NCI-H2107 treated with DMSO at 0.1 percent for 48 hours (cell line): ENCODE measurements around the gene TBC1D25.

Experiments used
- DNase-seq: peaks from one replicate; lab custom pipeline; 2025; ENCODE audit not compliant: unreplicated experiment; lab: John Stamatoyannopoulos, UW

Gene TBC1D25

DNA sequence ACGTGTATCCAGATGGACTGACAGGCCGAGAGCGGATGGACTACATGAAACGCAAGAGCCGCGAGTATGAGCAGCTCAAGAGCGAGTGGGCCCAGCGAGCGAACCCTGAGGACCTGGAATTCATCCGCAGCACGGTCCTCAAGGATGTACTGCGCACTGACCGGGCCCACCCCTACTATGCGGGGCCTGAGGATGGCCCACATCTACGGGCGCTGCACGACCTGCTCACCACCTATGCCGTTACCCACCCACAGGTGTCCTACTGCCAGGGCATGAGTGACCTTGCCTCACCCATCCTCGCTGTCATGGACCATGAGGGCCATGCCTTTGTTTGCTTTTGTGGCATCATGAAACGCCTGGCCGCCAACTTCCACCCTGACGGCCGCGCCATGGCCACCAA lies 20.1 kb downstream of the TBC1D25 start:
- DNase-seq = no peak

DNA sequence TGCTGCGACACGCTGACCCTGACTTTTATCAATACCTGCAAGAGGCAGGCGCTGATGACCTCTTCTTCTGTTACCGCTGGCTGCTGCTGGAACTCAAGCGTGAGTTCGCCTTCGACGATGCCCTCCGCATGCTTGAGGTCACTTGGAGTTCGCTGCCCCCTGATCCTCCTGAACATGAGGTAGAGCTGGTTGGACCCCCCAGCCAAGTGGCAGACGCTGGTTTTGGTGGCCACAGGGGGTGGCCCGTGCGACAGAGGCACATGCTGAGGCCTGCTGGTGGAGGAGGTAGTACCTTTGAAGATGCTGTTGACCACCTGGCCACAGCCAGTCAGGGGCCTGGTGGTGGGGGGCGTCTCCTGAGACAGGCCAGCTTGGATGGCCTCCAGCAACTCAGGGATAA lies 20.5 kb downstream of the TBC1D25 start:
- DNase-seq = no peak

GRCh38 chrX:48560681-48561080 lies 21.2 kb downstream of the TBC1D25 start:
- DNase-seq = no peak

GRCh38 chrX:48569958-48570357 lies 30.4 kb downstream of the TBC1D25 start:
- DNase-seq = no peak

- DNase-seq = peak; percentile 77
These were observed 34.3 kb downstream of the TBC1D25 start for GRCh38 chrX:48573690-48574269.

DNA sequence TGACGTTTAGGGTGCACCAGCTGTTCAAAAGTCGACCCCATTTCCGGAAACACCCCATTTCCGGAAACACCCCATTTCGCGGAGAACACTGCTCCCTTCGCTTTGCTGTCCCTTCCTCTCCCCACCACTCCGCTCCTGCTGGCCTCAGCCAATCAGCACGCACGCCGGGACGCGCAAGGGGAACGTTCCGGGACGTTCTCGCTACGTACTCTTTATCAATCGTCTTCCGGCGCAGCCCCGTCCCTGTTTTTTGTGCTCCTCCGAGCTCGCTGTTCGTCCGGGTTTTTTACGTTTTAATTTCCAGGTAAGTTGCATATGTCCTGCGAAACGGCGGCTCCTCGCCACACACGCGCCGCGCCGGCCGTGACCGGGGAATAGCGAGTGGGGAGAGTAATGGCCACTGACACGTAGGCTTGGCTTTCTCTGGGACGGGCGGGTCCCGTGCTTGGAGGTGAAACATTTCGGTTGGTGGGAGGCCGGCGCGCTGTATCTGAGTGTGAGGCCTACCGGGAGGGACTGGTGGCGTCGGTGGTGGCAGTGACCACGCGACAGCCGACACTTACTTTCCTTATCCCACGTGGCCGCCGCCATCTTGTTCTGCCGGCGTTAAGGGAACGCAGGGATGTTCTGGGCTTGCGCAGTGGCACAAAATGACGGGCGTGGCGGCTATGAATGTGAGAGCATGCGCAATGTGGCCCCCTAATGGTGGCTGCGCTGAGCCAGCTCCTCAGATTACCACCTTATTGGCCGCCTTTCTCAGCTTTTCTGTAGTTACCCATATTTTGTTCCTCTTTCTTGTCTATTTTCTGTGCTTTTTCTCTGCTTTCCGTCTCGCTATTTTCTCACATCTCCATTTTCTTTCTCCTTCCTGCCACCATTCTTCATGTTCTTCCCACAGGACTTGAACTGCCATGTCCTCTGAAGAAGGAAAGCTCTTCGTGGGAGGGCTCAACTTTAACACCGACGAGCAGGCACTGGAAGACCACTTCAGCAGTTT lies 35.1 kb downstream of the TBC1D25 start, which contains the start of gene RBM3:
Gene RBM3, plus strand, starts transcription at position 215 of the 997 bp plus-strand sequence. Its CDS starts 697 bp downstream, at position 912.
- peak; percentile 96 for DNase-seq

DNA sequence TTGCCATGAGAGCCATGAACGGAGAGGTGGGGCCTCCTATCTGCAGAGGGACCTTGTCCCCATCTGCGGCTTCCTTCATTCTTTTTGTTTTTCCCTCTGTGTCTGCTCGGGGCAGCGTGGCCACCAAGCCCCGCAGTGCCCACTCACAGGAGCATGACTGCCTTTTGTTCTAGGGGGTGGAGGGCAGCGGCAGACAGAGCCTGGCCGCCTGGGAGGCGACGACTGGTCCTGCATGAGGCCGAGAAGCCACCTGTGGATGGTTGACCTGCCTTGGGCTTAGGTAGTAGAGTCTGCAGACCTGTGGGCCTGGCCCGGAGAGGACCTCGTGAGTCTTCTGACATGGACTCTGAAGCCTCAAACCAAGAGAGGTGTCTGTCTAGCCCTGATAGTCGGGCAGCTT lies 36.1 kb downstream of the TBC1D25 start:
- no peak for DNase-seq

DNA sequence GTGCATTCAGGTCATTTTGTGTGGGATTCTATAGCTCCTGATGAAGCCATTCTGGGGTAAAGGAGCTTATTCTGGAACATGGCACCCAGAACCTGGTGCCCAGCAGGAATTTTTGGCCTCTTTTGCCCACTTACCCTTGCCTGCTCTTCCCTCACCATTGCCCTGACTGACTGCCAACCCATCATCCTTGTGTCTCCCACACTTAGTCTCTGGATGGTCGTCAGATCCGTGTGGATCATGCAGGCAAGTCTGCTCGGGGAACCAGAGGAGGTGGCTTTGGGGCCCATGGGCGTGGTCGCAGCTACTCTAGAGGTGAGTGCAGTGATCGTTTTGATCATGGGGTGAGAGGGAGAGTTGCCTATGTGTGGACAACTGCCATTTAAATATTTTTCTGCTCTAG lies 36.6 kb downstream of the TBC1D25 start:
- no peak for DNase-seq

- no peak for DNase-seq
These were observed 39.2 kb downstream of the TBC1D25 start for GRCh38 chrX:48578661-48579128.

GRCh38 chrX:48579259-48579658 lies 39.7 kb downstream of the TBC1D25 start:
- no peak for DNase-seq

DNA sequence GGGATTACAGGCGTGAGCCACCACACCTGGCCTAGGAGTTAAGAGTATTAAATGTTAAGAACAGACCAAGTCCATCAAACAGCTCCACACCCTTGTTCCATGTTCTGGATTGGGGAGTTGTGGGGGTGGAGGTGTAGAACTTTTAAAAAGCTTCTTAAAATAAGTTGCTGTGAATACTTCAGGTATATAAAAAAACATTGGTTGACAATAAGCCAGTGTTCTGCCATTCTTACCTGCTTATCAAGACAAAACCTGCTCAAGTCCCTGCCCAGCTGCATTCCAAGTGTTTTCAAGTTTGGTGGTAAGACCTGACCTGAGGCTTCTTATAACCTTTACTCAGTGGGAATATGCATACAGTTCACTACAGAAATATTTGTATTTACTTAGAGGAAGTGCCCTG lies 41.1 kb downstream of the TBC1D25 start:
- DNase-seq = no peak

GRCh38 chrX:48584698-48585097 lies 45.2 kb downstream of the TBC1D25 start:
- no peak for DNase-seq

- peak; percentile 60 for DNase-seq
These were observed 50.1 kb downstream of the TBC1D25 start for GRCh38 chrX:48589482-48590162.

DNA sequence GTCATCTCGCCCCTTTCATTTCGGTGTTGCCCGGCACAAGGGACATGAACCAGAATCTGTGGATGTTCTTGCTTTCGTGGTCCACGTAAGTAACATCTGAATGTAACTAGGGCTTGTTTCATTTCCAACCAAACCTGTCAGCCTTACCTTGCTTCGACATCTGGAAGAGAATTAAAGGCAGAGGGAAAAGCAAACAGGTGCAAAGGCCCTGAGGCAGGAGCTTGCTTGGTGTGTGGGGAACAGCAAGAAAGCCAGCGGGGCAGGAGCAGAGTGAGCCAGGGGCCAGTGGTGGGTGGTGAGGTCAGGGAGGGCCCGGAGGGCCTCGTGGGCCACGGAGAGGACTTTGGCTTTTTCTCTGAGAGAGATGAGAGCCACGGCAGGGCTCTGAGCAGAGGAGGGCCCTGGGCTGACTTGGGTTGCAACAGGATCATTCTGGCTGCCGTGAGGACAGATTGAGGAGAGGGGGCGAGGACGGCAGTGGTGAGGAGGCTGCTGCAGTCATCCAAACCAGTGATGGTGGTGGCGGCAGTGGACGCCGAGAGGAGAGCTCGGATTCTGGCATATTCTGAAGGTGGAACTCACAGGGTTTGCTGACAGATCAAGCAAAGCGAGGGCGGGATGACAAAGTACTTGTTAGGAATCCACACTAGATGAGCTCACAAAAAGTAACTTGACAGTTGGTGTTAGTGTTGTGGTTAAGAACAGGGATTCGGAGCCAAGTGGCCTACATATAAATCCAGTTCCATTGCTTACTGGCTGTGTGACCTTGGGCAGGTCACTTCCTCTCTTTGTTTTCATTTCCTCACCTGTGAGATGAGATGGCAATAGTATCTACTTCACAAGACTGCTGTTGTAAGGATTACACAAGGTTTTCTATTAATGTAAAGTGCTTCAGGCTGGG lies 50.9 kb downstream of the TBC1D25 start:
- no peak for DNase-seq

DNA sequence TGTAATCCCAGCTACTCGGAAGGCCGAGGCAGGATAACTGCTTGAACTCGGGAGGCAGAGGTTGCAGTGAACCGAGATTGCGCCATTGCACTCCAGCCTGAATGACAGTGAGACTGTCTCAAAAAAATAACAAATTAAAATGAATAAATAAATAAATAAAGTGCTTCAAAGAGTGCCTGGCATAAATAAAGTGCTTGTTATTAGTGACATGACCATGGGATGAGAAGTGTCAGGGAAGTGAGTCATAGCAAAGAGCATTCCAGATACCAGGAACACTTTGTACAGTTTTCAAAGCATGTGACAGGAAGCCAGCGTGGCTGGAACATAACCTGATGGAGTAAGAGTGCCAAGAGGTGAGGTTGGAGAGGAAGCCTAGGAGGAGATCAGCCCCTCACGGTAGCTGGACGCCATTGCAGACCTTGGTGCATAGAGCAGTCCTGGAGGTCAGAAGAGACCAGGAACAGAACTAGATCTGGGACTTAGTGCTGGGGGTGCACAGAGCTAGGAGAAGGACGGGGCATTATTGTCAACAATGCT lies 51.8 kb downstream of the TBC1D25 start:
- DNase-seq = no peak

DNA sequence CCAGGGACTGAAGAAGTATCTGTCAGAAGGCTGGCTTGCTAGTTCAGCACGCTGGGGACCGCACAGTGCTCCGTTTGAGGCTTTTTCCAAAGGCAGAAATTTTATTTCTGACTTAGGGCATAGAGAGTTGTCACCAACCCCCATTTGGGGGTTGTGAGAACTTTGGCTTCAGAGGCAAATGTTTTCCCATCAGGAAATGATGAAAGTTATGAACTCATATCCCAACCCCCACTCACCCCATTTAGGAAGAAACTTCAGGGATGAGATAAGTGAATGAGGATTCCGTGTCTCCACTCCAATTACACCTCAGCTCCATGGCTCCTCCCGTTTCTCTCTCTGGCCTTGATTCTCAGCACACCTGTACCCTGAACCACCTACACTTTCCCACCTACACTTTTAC lies 53.5 kb downstream of the TBC1D25 start:
- DNase-seq = no peak

DNA sequence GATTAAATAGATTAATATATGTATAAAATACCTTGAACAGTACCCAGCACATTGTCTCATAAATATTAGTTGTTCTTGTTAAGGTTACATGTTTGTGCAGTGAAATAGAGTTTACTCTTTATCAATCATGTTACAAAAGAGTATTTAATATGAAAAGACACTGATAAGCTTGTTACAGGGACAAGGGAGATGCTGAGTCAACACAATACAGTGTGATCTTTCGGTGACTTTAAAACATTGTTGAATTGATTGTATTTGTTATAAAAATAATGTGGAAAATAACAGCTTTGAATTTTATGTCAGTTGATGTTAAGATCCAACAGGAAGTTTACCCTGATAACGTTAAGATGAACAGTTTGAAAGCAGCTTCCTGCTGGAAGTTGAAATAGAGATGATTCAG lies 56.4 kb downstream of the TBC1D25 start:
- DNase-seq = no peak

- peak; percentile 93 for DNase-seq
These were observed 58.1 kb downstream of the TBC1D25 start, which contains the start of gene WDR13 for GRCh38 chrX:48597353-48598264. WDR13 (plus strand) TSS chrX:48597492; CDS start chrX:48597997, 505 bp downstream.

- DNase-seq = no peak
These were observed 59.1 kb downstream of the TBC1D25 start for GRCh38 chrX:48598614-48599013.
